Stimulated activated CD4-positive, alpha-beta T cell treated with anti-CD3 and anti-CD28 coated beads, TNF-alpha, amount 100 ng/mL, for 1 hour (primary cell): ENCODE data around the gene SDHB.
"Not testable (repeated sequence)": the region's sequence is repeated elsewhere in the genome, so short reads cannot be mapped to it uniquely, and the experiment has no call there.

ENCODE experiments used
- DNase-seq, 3 donors: peaks; one replicate each; pipeline ENCODE4 v3.0.0-alpha.2; 2020; ENCODE audit warnings: low read depth in 3 of 3, low spot score in 1 of 3

The SDHB gene

GRCh38 chr1:17075470-17076255, 21.8 kb upstream of the SDHB start:
- no peak for DNase-seq

DNA sequence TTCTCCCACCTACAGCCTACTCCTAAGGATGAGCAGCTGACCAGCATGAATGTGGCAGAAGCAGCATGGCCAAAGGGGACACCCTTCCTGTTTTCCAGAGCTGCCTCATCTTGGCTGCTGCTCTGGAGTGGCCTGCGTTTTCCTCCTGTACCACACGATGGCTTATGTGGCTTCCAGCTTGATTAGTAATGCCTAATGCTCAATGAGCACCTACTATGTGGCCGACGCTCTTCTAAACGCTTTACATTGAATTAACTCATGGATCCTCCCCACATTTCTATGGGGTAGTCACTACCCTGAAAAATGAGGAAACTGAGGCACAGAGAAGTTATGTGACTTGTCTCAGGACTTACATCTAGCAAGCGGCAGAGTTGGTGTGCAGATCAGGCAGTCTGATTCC, 18.0 kb upstream of the SDHB start:
- no peak for DNase-seq

DNA sequence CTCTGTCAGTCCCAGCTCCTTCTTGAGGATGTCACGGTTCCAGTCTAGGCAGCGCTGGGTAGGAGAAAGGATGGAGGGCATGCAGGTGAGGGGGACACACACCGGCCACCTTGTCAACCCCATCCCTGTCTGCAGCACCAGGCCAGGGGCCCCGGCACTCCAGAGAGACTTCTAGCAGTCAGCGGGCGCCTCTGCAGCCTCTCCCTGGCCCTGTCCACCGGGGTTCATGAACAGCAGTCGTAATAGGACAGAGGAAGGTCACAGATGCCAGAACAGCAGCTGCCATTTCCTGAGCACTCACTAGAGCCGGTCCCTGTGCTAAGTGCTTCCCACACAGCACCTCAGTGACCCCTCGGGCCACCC, 16.3 kb upstream of the SDHB start:
- no peak for DNase-seq

- no peak for DNase-seq
These were observed 15.8 kb upstream of the SDHB start for GRCh38 chr1:17069452-17070162.

DNA sequence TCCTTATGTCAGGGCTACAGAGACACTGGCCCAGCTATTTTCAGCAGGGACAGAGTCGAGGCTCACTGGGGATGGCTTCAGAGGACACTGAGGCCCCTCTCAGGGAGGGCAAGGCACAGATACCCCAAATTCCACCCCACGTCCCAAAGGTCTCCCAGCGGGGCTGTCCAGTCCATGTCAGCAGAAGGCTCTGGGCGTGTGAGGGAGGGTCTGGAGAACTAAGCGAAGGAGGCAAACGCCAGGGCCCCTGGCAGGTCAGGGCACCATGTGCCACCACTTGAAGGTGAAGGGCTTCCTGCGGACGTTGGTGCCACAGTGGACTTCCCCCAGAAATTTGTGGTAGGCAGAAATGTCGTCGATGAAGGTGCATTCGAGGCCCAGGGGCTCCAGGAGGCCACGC, 15.0 kb upstream of the SDHB start:
- DNase-seq = no peak

DNA sequence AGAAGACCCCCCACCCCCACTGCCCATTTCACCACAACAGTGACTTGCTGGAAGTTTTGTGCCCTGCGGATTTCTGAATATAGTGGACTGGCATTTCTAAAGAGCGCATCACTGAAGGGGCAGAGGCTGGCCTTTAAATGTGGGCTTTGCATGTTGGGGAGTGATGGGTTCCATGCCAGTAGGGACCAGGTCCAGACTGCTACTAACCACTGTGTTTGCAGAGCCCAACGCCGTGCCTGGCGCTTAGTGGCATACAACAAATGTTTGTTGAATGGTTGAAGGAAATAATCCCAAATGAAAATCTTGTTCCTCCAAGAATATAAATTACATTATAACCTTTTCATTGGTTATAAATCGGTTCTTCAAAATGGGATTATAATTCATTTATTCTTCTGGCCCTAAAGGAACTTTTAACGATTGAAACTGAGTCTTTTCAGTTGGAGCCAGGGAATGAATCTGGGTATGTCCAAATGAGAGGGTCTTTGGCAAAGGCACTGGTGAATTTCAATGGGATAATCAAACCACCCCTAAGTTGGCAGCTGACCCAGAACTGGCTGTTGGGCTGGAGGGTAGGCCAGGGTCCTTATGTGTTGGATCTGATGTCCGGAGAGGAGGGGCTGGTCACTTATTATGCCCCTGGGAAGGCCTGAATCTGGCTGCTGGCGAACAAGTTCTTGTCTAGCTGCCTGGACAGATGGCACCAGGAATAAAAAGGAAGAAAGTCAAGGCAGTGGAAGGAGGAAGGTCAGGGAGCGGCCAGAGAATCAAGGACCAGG, 13.8 kb upstream of the SDHB start:
- DNase-seq = no peak

DNA sequence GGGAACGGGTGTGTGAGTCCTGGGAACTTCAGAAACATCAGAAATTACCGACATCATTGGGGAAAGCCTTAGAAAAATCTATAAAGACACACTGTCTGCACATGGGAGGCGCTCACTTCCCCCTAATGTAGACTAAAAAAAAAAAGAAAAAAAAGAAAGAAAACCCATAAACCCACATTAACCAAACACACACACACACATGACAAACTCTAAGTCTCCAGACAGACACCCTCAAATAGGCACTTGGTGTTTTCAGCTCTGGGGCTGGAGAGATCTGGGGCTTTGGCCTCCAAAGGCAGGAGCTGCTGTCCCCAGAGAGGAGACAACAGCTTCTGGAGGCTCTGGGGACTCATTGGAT, 13.2 kb upstream of the SDHB start:
- DNase-seq = no peak

- no peak for DNase-seq
These were observed 12.7 kb upstream of the SDHB start for GRCh38 chr1:17066361-17067068.

GRCh38 chr1:17065666-17066065, 11.8 kb upstream of the SDHB start:
- no peak for DNase-seq

GRCh38 chr1:17062751-17063150, 8.9 kb upstream of the SDHB start:
- not testable (repeated sequence) for DNase-seq

DNA sequence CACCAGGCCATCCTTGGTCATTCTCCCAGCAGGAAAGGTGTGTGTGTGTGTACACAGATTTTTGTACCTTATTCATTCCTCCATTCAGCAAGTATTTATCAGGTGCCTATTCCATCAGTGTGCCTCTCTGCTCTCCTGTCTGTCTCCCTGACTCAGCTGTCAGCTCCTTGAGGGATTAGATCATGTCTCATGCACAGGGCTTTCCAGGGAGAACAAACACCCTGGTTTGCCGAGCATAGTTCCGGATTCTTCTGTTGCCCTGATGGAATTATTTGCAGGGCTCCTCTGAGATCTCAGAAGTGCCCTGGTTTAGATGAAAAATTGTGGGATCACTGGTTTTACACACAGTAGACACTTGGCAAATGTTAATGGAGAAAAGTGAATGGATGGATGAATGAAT, 8.1 kb upstream of the SDHB start:
- DNase-seq = no peak

DNA sequence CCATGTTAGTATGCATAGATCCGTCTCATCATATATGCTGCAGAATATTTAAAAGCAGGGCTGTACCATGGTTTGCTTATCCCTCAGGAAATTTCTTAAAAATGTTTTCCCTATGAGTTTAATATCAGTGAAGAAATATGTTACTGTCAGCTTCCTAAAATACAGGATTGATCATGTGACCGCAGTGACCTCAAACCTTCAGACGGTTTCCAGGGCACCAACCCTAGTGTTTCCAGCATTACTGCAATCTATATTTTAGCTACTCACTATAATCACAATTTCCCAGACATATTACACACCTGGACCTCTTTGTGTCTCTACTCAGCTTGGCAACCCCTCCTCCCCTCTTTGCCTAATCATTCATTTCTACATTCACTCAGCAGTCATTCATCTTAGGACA, 7.7 kb upstream of the SDHB start:
- no peak for DNase-seq

DNA sequence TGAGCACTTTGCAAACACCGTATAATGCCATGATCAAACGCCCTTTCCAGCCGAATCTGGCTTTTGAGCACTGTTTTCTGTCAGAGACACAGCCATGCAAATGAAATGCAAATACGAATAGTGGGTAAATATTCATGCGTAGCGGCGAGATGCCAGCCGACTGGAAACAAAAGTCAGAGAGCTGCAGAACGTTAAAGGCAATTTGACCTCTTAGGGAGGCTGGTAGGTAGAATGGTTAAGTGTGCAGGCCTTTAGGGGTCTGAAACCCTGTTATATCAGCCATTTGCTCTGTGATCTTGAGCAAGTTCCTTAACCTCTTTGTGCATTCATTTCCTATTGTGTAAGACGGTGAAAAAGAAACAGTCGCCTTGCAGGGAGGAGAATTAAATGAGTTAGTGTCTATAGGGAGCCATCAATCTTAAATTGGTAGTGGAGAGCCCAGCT, 6.5 kb upstream of the SDHB start:
- no peak for DNase-seq

- no peak for DNase-seq
These were observed 5.8 kb upstream of the SDHB start for GRCh38 chr1:17059391-17060305.

DNA sequence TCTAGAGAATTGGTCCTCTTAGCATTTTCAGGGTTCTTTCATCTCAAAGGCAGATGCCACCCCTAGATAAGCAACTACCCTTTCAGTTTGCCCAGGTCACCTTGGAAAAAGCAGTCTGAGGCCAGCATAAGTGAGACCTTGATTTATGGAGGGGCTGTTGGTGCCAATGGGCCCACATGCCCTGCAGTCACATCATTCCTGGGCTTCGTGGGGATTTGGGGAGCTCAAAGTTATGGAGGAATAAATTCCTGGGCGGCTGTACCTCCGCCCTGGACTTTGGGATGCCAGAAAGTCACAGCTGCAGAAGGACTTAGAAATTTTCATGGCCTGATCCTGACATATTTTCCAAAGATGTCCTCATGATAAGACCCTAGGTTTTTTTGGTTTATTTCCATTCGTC, 2.7 kb upstream of the SDHB start:
- no peak for DNase-seq

DNA sequence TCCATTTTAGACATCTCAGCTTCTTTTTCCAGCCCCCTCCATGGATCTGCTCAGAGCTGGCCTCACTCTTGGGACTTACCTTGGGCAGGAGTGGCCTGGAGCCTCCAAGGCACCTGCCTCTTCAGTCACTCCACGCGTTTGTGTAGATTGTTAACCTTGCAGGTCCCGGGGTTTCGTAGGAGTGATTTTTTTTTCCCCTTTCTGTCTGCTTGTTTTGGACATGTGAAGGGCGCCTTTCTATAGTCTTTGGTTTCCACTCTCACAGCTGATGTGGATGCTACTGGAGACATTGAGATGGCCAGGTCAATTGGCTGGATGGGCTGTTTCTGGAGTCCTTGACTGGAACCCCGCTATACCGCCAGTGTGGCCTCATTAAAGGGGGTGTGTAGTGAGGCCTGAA, 2.0 kb upstream of the SDHB start:
- no peak for DNase-seq

DNA sequence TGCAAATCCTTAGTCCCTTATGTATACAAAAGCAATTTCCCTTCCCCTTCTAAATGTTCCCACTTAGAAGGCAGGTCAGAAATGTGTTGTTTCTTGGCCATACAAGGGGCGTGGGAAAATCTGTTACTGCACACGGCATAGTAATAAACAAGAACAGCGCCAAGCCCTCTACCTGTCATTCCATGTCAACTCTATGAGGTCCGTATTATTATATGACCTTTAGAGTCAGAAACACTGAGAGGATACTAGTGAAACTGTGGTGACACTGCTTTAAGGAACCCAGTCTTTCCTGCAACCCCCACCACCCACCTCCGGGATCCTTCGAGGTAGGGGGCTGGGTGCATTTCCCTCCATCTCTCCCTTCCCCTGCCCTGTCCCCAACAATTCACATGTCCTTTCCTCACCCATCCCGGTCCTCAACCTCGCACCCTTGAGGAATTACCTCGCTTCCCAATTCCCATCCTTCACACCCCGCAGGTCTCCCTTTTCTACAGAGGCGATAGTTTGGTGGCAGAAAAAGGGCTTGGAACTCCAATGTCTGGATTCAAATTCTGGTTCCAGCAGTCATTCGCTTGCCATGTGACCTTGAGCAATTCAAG, 647 bp downstream of the SDHB start:
- DNase-seq = no peak

DNA sequence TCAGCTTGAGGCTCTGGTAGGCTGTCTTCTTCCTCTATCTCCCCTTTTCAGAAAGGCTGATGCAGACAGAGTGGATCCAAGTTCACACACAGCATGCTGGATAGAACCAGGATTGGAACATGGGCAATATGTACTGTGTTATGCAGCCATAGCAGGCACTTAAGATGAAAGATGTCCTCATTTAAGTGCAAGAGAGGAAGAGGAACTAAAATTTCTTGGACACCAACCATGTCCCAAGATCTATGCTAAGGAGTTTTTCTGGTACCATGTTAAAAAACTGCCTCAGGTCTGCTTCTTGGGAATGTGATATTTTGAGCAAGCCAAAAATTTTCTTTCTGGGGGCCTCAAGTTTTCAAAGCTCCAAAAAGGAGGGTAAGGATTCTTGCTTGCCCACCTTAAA, 1.2 kb downstream of the SDHB start:
- no peak for DNase-seq

- no peak for DNase-seq
These were observed 1.8 kb downstream of the SDHB start for GRCh38 chr1:17052038-17052437.

- DNase-seq = no peak
These were observed 5.9 kb downstream of the SDHB start for GRCh38 chr1:17047924-17048323.
